ENCODE data around the gene TFF3. TPM values are rescaled to one million over a fixed set of nuclear protein-coding genes. Genes with fewer than 3 reads are reported as not detected.
A peak's percentile ranks its signal among the peaks of the same experiment; 100 is the strongest.

The TFF3 gene
- total RNA-seq, 2 donors from 2014 or later = 6.3 to 16.3 TPM

DNA sequence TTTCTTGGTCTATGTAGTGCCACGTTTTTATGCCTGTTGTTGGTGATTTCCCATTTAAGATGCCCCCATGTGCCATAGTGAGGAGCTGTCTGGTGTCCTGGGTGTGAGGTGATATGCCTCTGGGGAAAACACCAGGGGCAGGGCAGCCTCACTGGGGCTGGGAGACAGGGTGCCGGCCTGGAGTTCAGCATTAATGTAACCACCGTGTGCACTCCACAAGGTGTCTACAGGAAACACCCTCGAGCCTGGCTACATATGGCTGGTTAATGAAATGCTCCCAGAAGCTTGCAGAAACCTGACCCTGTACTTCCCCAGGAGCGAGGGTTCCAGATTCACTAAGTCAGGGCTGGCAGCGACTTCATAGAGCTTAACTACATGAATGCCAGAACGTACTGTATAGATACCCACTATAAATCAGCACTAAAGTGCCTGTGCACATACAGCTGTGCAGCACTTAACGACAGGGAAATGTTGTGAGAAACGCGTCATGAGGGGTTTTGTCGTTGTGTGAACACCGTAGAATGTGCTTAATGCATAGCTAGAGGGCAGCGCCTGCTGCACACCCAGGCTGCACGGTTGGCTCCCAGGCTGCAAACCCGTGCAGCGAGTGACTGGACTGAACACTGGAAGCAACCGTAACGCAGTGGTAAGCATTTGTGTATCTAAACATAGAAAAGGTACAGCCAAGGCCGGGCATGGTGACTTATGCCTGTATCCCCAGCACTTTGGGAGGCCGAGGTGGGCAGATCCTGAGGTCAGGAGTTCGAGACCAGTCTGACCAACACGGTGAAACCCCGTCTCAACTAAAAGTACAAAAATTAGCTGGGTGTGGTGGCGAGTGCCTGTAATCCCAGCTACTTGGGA lies 25.2 kb upstream of the TFF3 start:
- ATAC-seq = no peak
- intact Hi-C loops (cut with DNase I) = no loop called here
- 77 to 85% methylated on average over 23 to 24 of the region's 24 CpGs for WGBS, 2 donors

DNA sequence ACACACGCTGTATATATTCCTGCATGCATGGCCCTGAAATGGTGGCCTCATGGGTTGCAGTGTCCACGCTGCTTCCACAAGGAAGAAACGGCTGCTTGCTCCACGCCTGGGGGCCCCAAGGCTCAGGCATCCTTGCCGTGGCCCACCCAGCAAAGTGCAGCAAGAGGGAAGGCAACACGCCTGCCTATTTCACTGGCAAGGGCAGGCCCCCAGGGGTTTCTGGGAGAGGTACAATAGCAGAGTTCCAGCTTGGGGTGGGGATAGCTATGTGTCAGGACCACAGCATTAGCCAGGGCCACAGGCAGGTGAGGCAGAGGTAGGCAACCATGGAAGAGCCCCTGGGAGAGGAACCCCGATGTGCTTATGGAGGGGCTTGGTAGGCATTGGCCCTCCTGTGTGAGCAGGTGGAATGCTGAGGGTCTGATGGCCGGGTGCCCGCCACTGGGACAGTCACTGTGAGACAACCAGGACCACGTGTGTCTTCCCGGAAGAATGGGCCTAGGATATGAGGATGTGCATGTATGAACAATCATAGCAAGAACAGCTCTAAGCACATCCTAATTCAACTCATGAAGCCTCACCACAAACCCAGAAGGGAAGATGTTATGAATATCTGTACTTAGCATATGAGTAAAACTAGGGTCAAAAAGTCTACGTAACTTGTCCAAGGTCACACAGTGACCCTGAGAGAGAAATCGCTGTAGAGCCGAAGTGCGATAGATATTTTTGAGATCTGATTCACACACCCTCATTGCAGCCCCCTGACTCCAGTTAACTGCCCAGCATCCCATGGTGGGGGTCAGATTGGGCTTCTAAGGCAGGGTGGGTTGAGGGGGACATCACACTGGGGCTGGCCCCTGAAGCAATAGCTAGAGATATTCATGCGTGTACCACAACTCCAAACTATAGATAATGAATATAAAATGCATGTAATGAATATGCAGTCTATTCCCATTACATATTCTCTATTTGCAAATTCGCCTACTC lies 23.8 kb upstream of the TFF3 start:
- intact Hi-C loops (cut with DNase I) = no loop called here
- H3K27ac ChIP-seq = peak overlapping the region in 3 of 4 donors; percentile 35 to 73 (median 67)
- 70 to 75% methylated on average over 12 to 17 of the region's 17 CpGs for WGBS, 2 donors
- no peak for TF ChIP-seq POLR2A (IDR thresholded peaks at IDR 0.05)
- TF ChIP-seq, protein P1, sequence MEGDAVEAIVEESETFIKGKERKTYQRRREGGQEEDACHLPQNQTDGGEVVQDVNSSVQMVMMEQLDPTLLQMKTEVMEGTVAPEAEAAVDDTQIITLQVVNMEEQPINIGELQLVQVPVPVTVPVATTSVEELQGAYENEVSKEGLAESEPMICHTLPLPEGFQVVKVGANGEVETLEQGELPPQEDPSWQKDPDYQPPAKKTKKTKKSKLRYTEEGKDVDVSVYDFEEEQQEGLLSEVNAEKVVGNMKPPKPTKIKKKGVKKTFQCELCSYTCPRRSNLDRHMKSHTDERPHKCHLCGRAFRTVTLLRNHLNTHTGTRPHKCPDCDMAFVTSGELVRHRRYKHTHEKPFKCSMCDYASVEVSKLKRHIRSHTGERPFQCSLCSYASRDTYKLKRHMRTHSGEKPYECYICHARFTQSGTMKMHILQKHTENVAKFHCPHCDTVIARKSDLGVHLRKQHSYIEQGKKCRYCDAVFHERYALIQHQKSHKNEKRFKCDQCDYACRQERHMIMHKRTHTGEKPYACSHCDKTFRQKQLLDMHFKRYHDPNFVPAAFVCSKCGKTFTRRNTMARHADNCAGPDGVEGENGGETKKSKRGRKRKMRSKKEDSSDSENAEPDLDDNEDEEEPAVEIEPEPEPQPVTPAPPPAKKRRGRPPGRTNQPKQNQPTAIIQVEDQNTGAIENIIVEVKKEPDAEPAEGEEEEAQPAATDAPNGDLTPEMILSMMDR (IDR thresholded peaks at IDR 0.05) = no peak
- peaks cover 11% of the 10 kb centered on the region for H3K4me1 ChIP-seq
- ATAC-seq (no peak), DNase-seq (no peak)
- no peaks in the 10 kb centered on the region for H3K36me3 ChIP-seq (replicated peaks in 1 of 2; ENCODE audit: insufficient read depth in 1 of 2, low read depth in 2 of 2)
- H3K27me3 ChIP-seq = no peaks in the 10 kb centered on the region
- H3K9me3 ChIP-seq = no peaks in the 10 kb centered on the region
- H3K4me3 ChIP-seq = no peak overlapping the region

More for the DNA sequence above, 25.2 kb upstream of the TFF3 start:
- TF ChIP-seq POLR2A (IDR thresholded peaks at IDR 0.05) = no peak
- TF ChIP-seq, protein P1 (IDR thresholded peaks at IDR 0.05) = no peak
- H3K4me3 ChIP-seq = no peak overlapping the region
- H3K9me3 ChIP-seq = no peaks in the 10 kb centered on the region
- no peaks in the 10 kb centered on the region for H3K36me3 ChIP-seq (replicated peaks in 1 of 2; ENCODE audit: insufficient read depth in 1 of 2, low read depth in 2 of 2)
- peaks cover 11% of the 10 kb centered on the region for H3K4me1 ChIP-seq
- no peak for DNase-seq
- H3K27ac ChIP-seq = no peak overlapping the region
- no peaks in the 10 kb centered on the region for H3K27me3 ChIP-seq

DNA sequence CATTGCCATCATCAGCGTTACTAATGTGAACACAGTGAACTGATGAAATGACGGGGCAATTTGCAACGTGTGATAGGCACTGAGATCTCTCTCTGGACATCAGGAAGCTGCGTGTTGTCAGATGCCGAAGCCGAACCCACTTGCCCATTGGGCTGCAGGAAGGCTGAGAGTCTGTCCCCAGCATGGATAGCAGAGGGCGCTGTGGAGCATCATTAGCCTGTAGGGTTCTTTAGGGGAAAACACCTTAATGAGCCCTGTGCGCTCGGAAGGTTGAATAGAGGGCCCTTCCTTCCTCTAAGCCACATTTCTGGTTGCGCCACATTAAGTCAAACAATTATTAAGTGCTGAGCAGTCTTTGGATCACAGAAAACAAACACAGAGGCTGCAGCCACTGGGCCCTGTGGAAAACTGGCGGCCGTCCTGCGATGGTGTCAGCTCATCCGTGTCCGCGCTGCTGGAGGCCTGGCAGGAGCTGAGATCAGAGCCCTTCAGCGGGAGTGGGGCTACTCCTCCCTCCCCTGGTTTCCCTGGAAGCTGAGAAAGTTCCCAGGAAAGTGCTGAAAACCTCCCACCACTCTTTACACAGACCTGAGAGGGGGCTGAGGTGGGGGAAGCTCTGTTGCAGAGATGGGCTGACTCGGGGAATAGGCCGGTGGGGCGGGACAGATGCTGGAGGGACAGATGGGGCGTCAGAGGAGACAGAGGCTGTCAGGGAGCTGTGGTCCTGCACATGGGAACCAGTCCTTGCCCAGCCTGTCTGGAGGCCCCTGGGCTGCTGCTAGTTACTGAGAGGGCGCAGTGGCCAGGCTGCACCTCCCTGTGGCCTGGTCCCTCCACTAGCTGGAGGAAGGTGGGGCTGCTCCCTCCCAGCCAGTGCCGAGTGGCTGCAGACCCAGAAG lies 22.9 kb upstream of the TFF3 start:
- Histone ChIP-seq H3K9me3 (no peaks in the 10 kb centered on the region), H3K27ac (peak overlapping the region in 3 of 4 donors; percentile 35 to 73 (median 67)), H3K4me1 (peaks cover 11% of the 10 kb centered on the region), H3K4me3 (no peak overlapping the region), H3K36me3 (replicated peaks in 1 of 2; ENCODE audit: insufficient read depth in 1 of 2, low read depth in 2 of 2) (no peaks in the 10 kb centered on the region), H3K27me3 (no peaks in the 10 kb centered on the region)
- peak; percentile 89 for ATAC-seq
- 40% methylated on average over 22 to 23 of the region's 23 CpGs for WGBS, 2 donors
- peak; percentile 68 to 85 (median 80) for DNase-seq
- TF ChIP-seq, protein P1 (IDR thresholded peaks at IDR 0.05) = peak; percentile 24 to 75 (median 60)
- TF ChIP-seq POLR2A (IDR thresholded peaks at IDR 0.05) = no peak
- intact Hi-C loops (cut with DNase I) = no loop called here

DNA sequence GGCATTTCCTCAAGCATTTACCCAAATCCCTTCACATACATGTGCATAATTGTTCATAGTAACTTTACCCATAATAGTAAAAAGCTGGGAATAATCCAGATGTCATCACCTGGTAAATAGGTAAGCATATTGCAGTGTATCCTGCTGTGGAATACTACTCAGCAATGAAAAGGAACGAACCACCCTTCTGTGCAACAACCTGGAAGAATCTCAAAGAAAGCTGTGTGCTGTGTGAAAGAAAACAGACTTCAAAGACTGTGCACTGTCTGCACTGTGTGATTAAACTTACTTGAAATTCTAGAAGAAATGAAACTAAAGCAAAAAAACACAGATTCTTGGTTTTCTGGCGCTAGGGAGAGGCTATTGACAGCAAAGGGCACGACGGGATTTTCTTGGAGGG lies 22.1 kb upstream of the TFF3 start:
- DNase-seq (no peak), ATAC-seq (no peak)
- H3K27ac ChIP-seq = no peak overlapping the region
- no peaks in the 10 kb centered on the region for H3K9me3 ChIP-seq
- peaks cover 11% of the 10 kb centered on the region for H3K4me1 ChIP-seq
- intact Hi-C loops (cut with DNase I) = no loop called here
- no peaks in the 10 kb centered on the region for H3K36me3 ChIP-seq (replicated peaks in 1 of 2; ENCODE audit: insufficient read depth in 1 of 2, low read depth in 2 of 2)
- no peak overlapping the region for H3K4me3 ChIP-seq
- WGBS, 2 donors = 57 to 58% methylated on average over 4 of the region's 4 CpGs
- no peak for TF ChIP-seq POLR2A (IDR thresholded peaks at IDR 0.05)
- TF ChIP-seq, protein P1 (IDR thresholded peaks at IDR 0.05) = no peak
- H3K27me3 ChIP-seq = no peaks in the 10 kb centered on the region
